Keratinocyte (primary cell): ENCODE results near the gene LINC00237. TPM values are rescaled to one million over a fixed set of nuclear protein-coding genes. Genes with fewer than 3 reads are reported as not detected.

ENCODE experiments used
- DNase-seq: peaks from one replicate; pipeline ENCODE4 v3.0.0-alpha.2; 2011; ENCODE audit warnings: low read depth, missing footprints, low spot score
- FAIRE-seq: peaks from 2 replicates; lab custom pipeline; 2011; peaks lifted over from hg19 to GRCh38; lab: Jason Lieb, UNC
- H2AFZ ChIP-seq: 2 replicates; pipeline ENCODE4 v1.6.0; 2012; ENCODE audit warnings: low read length, control low read depth, inconsistent platforms; ENCODE audit not compliant: control insufficient read depth
- H3K27ac ChIP-seq: 2 replicates; pipeline ENCODE4 v1.5.1; 2011; ENCODE audit warnings: low read length; ENCODE audit not compliant: control insufficient read depth, insufficient read depth
- H3K27me3 ChIP-seq: 3 replicates; pipeline ENCODE4 v1.6.0; 2011; ENCODE audit warnings: low read length; ENCODE audit not compliant: control insufficient read depth, insufficient read depth; ENCODE audit errors: extremely low read depth
- H3K36me3 ChIP-seq, 2 experiments: 2 replicates in 1 of 2; 3 replicates in 1 of 2; pipeline ENCODE4 v1.5.1; 2011; ENCODE audit warnings: low read length in 2 of 2, mild to moderate bottlenecking in 1 of 2; ENCODE audit not compliant: control insufficient read depth in 2 of 2, insufficient read depth in 2 of 2; ENCODE audit errors: extremely low read depth in 1 of 2
- H3K4me1 ChIP-seq: 3 replicates; pipeline ENCODE4 v1.5.1; 2011; ENCODE audit warnings: low read length; ENCODE audit not compliant: control insufficient read depth, insufficient read depth; ENCODE audit errors: extremely low read depth
- H3K4me2 ChIP-seq: 3 replicates; pipeline ENCODE4 v1.6.0; 2011; ENCODE audit warnings: low read depth, low read length; ENCODE audit not compliant: control insufficient read depth, insufficient read depth; ENCODE audit errors: extremely low read depth
- H3K4me3 ChIP-seq, 3 experiments: fragments of 200-600 bp in 1 of 3; sonication (generic) in 1 of 3; 2 replicates in 2 of 3; 3 replicates in 1 of 3; pipeline ENCODE4 v1.5.1; 2011 to 2016; ENCODE audit warnings: low read length in 3 of 3, mild to moderate bottlenecking in 3 of 3, control low read depth in 2 of 3, inconsistent platforms in 1 of 3, low read depth in 1 of 3, mixed read lengths in 1 of 3, mixed run types in 1 of 3, moderate library complexity in 1 of 3; ENCODE audit not compliant: control insufficient read depth in 2 of 3, insufficient read depth in 2 of 3; ENCODE audit errors: extremely low read depth in 1 of 3
- H3K79me2 ChIP-seq: 2 replicates; pipeline ENCODE4 v1.6.0; 2012; ENCODE audit warnings: low read length; ENCODE audit not compliant: control insufficient read depth, insufficient read depth
- H3K9ac ChIP-seq: 3 replicates; pipeline ENCODE4 v1.6.0; 2011; ENCODE audit warnings: low read length; ENCODE audit not compliant: control insufficient read depth, insufficient read depth; ENCODE audit errors: extremely low read depth
- H3K9me1 ChIP-seq: 3 replicates; pipeline ENCODE4 v1.6.0; 2011; ENCODE audit warnings: low read length; ENCODE audit not compliant: control insufficient read depth, insufficient read depth; ENCODE audit errors: extremely low read depth
- H3K9me3 ChIP-seq: 2 replicates; pipeline ENCODE4 v1.5.1; 2012; ENCODE audit warnings: low read depth, low read length; ENCODE audit not compliant: control insufficient read depth
- H4K20me1 ChIP-seq: 3 replicates; pipeline ENCODE4 v1.6.0; 2011; ENCODE audit warnings: low read length; ENCODE audit not compliant: control insufficient read depth, insufficient read depth; ENCODE audit errors: extremely low read depth
- EZH2 ChIP-seq: IDR thresholded peaks from one replicate; pipeline ENCODE4 v1.6.1; 2012; ENCODE audit warnings: inconsistent platforms, mild to moderate bottlenecking, low read length, moderate library complexity
- dilution Hi-C: fragments of 300-500 bp; cut with MboI; formaldehyde crosslinking; loops from one replicate; pipeline ENCODE4 v1.7.0; 2020; ENCODE audit warnings: low sequenced_read_pairs; ENCODE audit not compliant: extremely low pct_ligation_motif_present
- polyA plus RNA-seq, 5 experiments: library from polyadenylated mRNA; depleted of rRNA in 3 of 5; stranded (reverse) in 3 of 5; stranded (forward) in 1 of 5; unstranded in 1 of 5; fragments of >200 nt; gene quantifications; 1 replicate in 1 of 5; 2 replicates in 3 of 5; 3 replicates in 1 of 5; pipeline versions ENCODE4 v1.2.1 to v1.2.3, GENCODE V29; 2011 to 2012; ENCODE audit warnings: missing spikeins in 2 of 5, low read depth in 1 of 5, low replicate concordance in 1 of 5
- TF ChIP-seq, protein P1 (sequence below), 3 experiments: IDR thresholded peaks in 1 of 3; conservative IDR thresholded peaks in 1 of 3; optimal IDR thresholded peaks in 1 of 3; 2 replicates in 2 of 3; 3 replicates in 1 of 3; pipeline versions ENCODE3 to v1.5.1; 2011; ENCODE audit warnings: low read length in 3 of 3, mild to moderate bottlenecking in 3 of 3, moderate library complexity in 2 of 3, control low read depth in 1 of 3, inconsistent platforms in 1 of 3; ENCODE audit not compliant: insufficient read depth in 2 of 3; ENCODE audit errors: extremely low read depth in 1 of 3

Gene LINC00237
- polyA plus RNA-seq, 1 donor (not counting 4 experiments of a cell fraction or from before 2014, with no cell fraction given) = not detected

DNA sequence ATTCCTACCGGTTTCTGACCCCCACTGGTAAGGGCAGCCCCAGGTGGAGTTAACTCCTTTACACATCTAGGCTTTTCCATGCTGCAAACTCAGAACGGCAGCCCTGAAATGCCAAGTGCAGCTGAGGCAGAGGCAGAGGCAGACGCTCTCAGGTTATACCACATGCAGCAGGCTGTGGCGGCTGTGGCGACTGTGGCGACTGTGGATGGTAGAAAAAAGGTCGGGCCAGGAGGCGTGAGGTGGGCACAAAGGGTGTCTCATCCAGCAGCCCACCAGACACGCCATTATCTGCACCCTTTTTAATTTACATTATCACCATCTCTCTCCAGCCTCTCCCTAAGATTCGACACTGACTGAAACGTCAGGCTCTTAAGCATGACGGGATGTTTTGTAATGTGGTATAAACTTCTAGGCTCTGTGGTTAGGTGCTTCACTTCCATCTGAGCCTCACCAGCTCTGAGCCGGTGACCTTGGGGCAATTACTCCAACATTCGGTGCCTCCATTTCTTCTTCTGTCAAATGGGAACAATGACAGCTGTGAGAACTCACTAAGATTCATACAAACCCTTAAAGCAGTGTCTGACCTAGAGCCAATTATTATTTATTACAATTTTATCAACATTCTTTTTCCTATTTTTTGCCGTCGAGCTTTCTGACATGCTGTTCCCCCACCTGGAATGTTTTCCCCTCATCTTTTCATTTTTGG is 27.9 kb upstream of the LINC00237 start:
- H3K36me3 ChIP-seq = no peaks in the 10 kb centered on the region
- TF ChIP-seq, protein P1, sequence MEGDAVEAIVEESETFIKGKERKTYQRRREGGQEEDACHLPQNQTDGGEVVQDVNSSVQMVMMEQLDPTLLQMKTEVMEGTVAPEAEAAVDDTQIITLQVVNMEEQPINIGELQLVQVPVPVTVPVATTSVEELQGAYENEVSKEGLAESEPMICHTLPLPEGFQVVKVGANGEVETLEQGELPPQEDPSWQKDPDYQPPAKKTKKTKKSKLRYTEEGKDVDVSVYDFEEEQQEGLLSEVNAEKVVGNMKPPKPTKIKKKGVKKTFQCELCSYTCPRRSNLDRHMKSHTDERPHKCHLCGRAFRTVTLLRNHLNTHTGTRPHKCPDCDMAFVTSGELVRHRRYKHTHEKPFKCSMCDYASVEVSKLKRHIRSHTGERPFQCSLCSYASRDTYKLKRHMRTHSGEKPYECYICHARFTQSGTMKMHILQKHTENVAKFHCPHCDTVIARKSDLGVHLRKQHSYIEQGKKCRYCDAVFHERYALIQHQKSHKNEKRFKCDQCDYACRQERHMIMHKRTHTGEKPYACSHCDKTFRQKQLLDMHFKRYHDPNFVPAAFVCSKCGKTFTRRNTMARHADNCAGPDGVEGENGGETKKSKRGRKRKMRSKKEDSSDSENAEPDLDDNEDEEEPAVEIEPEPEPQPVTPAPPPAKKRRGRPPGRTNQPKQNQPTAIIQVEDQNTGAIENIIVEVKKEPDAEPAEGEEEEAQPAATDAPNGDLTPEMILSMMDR (optimal IDR thresholded peaks at IDR 0.05 in 1 of 3, IDR thresholded peaks at IDR 0.05 in 1 of 3, conservative IDR thresholded peaks at IDR 0.05 in 1 of 3; ENCODE audit: extremely low read depth in 1 of 3, insufficient read depth in 2 of 3, low read length in 3 of 3) = no peak
- no peak for TF ChIP-seq EZH2

DNA sequence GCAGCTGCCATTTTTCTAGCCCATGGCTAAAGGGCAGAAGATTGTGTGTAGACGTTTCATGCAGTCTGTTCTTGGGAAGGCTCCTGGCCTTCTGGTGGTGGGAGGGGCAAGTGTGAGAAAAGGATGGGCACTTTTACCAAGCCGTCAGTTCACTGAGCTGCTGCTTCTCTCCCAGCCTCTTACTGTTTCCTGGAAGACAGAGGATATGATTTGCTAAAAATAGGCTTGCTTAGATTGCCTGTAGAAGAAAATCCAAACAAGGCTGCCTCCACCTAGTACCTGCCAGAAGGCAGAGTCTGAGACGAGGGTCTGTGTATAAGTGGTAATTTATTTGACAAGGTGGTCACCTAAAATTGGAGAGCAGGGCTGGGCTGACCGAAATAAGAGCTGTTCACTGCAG is 27.2 kb upstream of the LINC00237 start:
- Histone ChIP-seq H3K27me3 (no peaks in the 10 kb centered on the region), H4K20me1 (no peaks in the 10 kb centered on the region), H3K4me2 (no peak overlapping the region), H3K36me3 (no peaks in the 10 kb centered on the region), H3K27ac (no peak overlapping the region), H3K9me1 (no peaks in the 10 kb centered on the region), H2AFZ (no peak overlapping the region), H3K4me1 (no peaks in the 10 kb centered on the region), H3K4me3 (no peak overlapping the region), H3K9ac (no peak overlapping the region), H3K9me3 (no peaks in the 10 kb centered on the region), H3K79me2 (no peaks in the 10 kb centered on the region)
- dilution Hi-C loops = no loop called here
- TF ChIP-seq, protein P1 (optimal IDR thresholded peaks at IDR 0.05 in 1 of 3, IDR thresholded peaks at IDR 0.05 in 1 of 3, conservative IDR thresholded peaks at IDR 0.05 in 1 of 3; ENCODE audit: extremely low read depth in 1 of 3, insufficient read depth in 2 of 3, low read length in 3 of 3) = no peak
- TF ChIP-seq EZH2 = no peak
- no peak for FAIRE-seq
- DNase-seq = no peak

More for the DNA sequence above, 27.9 kb upstream of the LINC00237 start:
- no peak for FAIRE-seq
- Histone ChIP-seq H2AFZ (no peak overlapping the region), H3K79me2 (no peaks in the 10 kb centered on the region), H3K9me3 (no peaks in the 10 kb centered on the region), H3K9ac (no peak overlapping the region), H3K4me1 (no peaks in the 10 kb centered on the region), H4K20me1 (no peaks in the 10 kb centered on the region), H3K4me2 (no peak overlapping the region), H3K9me1 (no peaks in the 10 kb centered on the region), H3K27ac (no peak overlapping the region), H3K27me3 (no peaks in the 10 kb centered on the region), H3K4me3 (no peak overlapping the region)
- dilution Hi-C loops = no loop called here
- DNase-seq = no peak
